GM19099 (cell line): ENCODE results near the gene TATDN3.

Source experiments
- POLR2A ChIP-seq: IDR thresholded peaks from 3 replicates; pipeline ENCODE4 v1.6.1; 2011; ENCODE audit warnings: low read depth; ENCODE audit not compliant: insufficient read length; ENCODE audit errors: extremely low read depth

Gene TATDN3

GRCh38 chr1:212791676-212792395 lies at the start of gene TATDN3, which contains the start of gene NSL1:
TATDN3 (plus strand) TSS chr1:212791894; CDS start chr1:212791922, 28 bp downstream.
NSL1 (minus strand) TSS chr1:212791777; CDS start chr1:212791763, 14 bp downstream.
- peak; percentile 95 for TF ChIP-seq POLR2A

GRCh38 chr1:212743901-212744475 lies 47.7 kb upstream of the TATDN3 start:
- no peak for TF ChIP-seq POLR2A

- no peak for TF ChIP-seq POLR2A
These were observed 46.4 kb upstream of the TATDN3 start for GRCh38 chr1:212745303-212745702.

- TF ChIP-seq POLR2A: no peak
These were observed 45.1 kb upstream of the TATDN3 start for GRCh38 chr1:212746546-212746945.

- TF ChIP-seq POLR2A: no peak
These were observed 41.7 kb upstream of the TATDN3 start for GRCh38 chr1:212749821-212750535.

- no peak for TF ChIP-seq POLR2A
These were observed 39.3 kb upstream of the TATDN3 start for GRCh38 chr1:212752252-212752933.

- TF ChIP-seq POLR2A: no peak
These were observed 38.7 kb upstream of the TATDN3 start for GRCh38 chr1:212752934-212753497.

GRCh38 chr1:212753749-212754148 lies 37.9 kb upstream of the TATDN3 start:
- no peak for TF ChIP-seq POLR2A

GRCh38 chr1:212754193-212754592 lies 37.5 kb upstream of the TATDN3 start:
- TF ChIP-seq POLR2A: no peak

- no peak for TF ChIP-seq POLR2A
These were observed 37.0 kb upstream of the TATDN3 start for GRCh38 chr1:212754680-212755079.

GRCh38 chr1:212759683-212760082 lies 32.0 kb upstream of the TATDN3 start:
- no peak for TF ChIP-seq POLR2A

GRCh38 chr1:212760126-212760823 lies 31.4 kb upstream of the TATDN3 start:
- no peak for TF ChIP-seq POLR2A

GRCh38 chr1:212762234-212762633 lies 29.5 kb upstream of the TATDN3 start:
- no peak for TF ChIP-seq POLR2A

- TF ChIP-seq POLR2A: no peak
These were observed 28.9 kb upstream of the TATDN3 start for GRCh38 chr1:212762839-212763238.

GRCh38 chr1:212769459-212770167 lies 22.1 kb upstream of the TATDN3 start:
- no peak for TF ChIP-seq POLR2A
